ENCODE results near the gene TOR1AIP2. TPM values are rescaled to one million over a fixed set of nuclear protein-coding genes. Genes with fewer than 3 reads are reported as not detected.

The TOR1AIP2 gene
- total and polyA plus RNA-seq, 2 of the 13 experiments (the other 11 are each of a cell fraction or from before 2014, with no cell fraction given), result 35.2 to 65.8 TPM

DNA sequence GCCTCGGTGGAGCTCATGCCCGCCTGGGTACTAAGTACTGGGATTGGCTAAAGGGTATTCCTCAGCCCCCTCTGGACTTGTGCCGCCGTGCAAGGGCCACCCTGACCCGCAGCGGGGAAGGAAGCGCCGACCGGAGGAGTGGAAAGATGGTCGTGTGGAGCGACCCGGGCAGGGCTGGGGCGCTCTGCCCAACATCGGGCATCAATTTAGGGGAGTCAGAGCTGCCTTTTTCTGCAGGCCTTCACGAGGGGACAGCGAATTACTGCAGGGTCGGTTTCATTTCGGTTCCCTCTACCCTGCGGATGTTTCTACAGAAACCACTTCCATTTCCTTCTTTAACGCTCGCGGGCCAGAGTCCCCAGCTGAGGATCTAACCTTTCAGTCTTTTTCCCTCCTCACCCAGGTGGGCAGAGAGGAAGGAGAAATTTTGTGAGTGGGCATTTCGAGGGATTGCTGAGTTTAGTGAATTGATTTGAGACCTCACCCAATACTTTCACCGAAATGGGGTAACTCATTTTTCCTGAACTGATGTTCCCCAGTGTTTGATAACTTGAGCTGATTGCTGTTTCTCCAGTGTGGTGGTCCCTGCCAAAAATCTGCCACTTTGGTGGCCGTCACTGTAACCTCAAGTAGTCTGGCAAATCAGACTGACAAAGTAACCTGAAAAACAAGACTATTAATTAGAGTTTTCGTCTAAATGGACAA, 5.6 kb upstream of the TOR1AIP2 start (continued):
- TF ChIP-seq AFF4 (CRISPR knock-in tag; IDR thresholded peaks at IDR 0.05) (no peak), THRA (CRISPR knock-in tag; IDR thresholded peaks at IDR 0.05; ENCODE audit: borderline replicate concordance) (no peak), TEAD3 (CRISPR knock-in tag; optimal IDR thresholded peaks at IDR 0.05; ENCODE audit: borderline replicate concordance) (peak; percentile 0), ZNF678 (CRISPR knock-in tag; IDR thresholded peaks at IDR 0.05) (no peak), ISL2 (CRISPR knock-in tag; IDR thresholded peaks at IDR 0.05) (no peak), ZNF331 (CRISPR knock-in tag; IDR thresholded peaks at IDR 0.05) (no peak), CBX5 (CRISPR knock-in tag; IDR thresholded peaks at IDR 0.05; ENCODE audit: borderline replicate concordance) (no peak), MED8 (CRISPR knock-in tag; IDR thresholded peaks at IDR 0.05; ENCODE audit: insufficient replicate concordance) (no peak), TOPORS (CRISPR knock-in tag; IDR thresholded peaks at IDR 0.05) (no peak), NCOA5 (CRISPR knock-in tag; IDR thresholded peaks at IDR 0.05) (no peak), ZNF569 (CRISPR knock-in tag; IDR thresholded peaks at IDR 0.05; ENCODE audit: borderline replicate concordance) (no peak), REST (IDR thresholded peaks at IDR 0.05; ENCODE audit: borderline replicate concordance in 1 of 2, low read depth in 1 of 2, low read length in 2 of 2) (no peak), FOXC1 (CRISPR knock-in tag; IDR thresholded peaks at IDR 0.05; ENCODE audit: borderline replicate concordance) (no peak), ZBTB43 (CRISPR knock-in tag; conservative IDR thresholded peaks at IDR 0.05) (0 out of 2 replicates have a peak, but pooled peaks have one; percentile 6), RFXAP (CRISPR knock-in tag; IDR thresholded peaks at IDR 0.05; ENCODE audit: borderline replicate concordance) (no peak), SNAI1 (CRISPR knock-in tag; IDR thresholded peaks at IDR 0.05; ENCODE audit: borderline replicate concordance) (peak; percentile 44; the same call in 1 of the 2 replicates), ZNF329 (CRISPR knock-in tag; IDR thresholded peaks at IDR 0.05; ENCODE audit: low read depth) (no peak), ZNF225 (CRISPR knock-in tag; IDR thresholded peaks at IDR 0.05) (no peak)
- TF ChIP-seq, protein P1, sequence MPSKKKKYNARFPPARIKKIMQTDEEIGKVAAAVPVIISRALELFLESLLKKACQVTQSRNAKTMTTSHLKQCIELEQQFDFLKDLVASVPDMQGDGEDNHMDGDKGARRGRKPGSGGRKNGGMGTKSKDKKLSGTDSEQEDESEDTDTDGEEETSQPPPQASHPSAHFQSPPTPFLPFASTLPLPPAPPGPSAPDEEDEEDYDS (CRISPR knock-in tag; IDR thresholded peaks at IDR 0.05), result 0 out of 2 replicates have a peak, but pooled peaks have one; percentile 5

All from HepG2 (cell line).